Loucy (cell line): ENCODE data around the gene CDK6.
A peak's percentile ranks its signal among the peaks of the same experiment; 100 is the strongest.

Experiments used
- H2AFZ ChIP-seq: fragments of 200-600 bp; sonication (generic); 2 replicates; pipeline ENCODE4 v1.6.0; 2016; ENCODE audit warnings: antibody characterized with exemption, mild to moderate bottlenecking, low read length, moderate library complexity
- H3F3A ChIP-seq: fragments of 200-600 bp; 2 replicates; pipeline ENCODE4 v1.6.0; 2016; ENCODE audit warnings: antibody characterized with exemption, low read depth, mild to moderate bottlenecking
- H3K27me3 ChIP-seq: fragments of 200-600 bp; sonication (generic); 2 replicates; pipeline ENCODE4 v1.6.1; 2014; ENCODE audit warnings: low read length, mild to moderate bottlenecking; ENCODE audit not compliant: insufficient read depth, poor library complexity, severe bottlenecking
- H3K36me3 ChIP-seq: fragments of 200-600 bp; sonication (generic); 2 replicates; pipeline ENCODE4 v1.6.1; 2016; ENCODE audit warnings: low read length; ENCODE audit not compliant: insufficient read depth
- H3K4me1 ChIP-seq: fragments of 200-600 bp; sonication (generic); 2 replicates; pipeline ENCODE4 v1.5.1; 2014; ENCODE audit warnings: low read length, mild to moderate bottlenecking; ENCODE audit not compliant: insufficient read depth, poor library complexity, severe bottlenecking
- H3K4me2 ChIP-seq: fragments of 200-600 bp; sonication (generic); 2 replicates; pipeline ENCODE4 v1.6.0; 2014; ENCODE audit warnings: antibody characterized with exemption, low read length, low read depth, mild to moderate bottlenecking; ENCODE audit not compliant: poor library complexity, severe bottlenecking
- H3K4me3 ChIP-seq: fragments of 200-600 bp; sonication (generic); 2 replicates; pipeline ENCODE4 v1.5.1; 2014; ENCODE audit warnings: low read length, mild to moderate bottlenecking, mixed read lengths; ENCODE audit not compliant: poor library complexity, severe bottlenecking
- H3K79me2 ChIP-seq: fragments of 200-600 bp; sonication (generic); 2 replicates; pipeline ENCODE4 v1.6.1; 2014; ENCODE audit warnings: low read length; ENCODE audit not compliant: insufficient read depth
- H3K9ac ChIP-seq: fragments of 200-600 bp; sonication (generic); 2 replicates; pipeline ENCODE4 v1.6.0; 2014; ENCODE audit warnings: mild to moderate bottlenecking, low read depth, low read length, moderate library complexity; ENCODE audit not compliant: poor library complexity, severe bottlenecking
- H3K9me2 ChIP-seq: fragments of 200-600 bp; sonication (generic); replicated peaks from 2 replicates; pipeline ENCODE4 v1.6.1; 2016; ENCODE audit warnings: low read depth, low read length, mixed read lengths
- H3K9me3 ChIP-seq: fragments of 200-600 bp; sonication (generic); 2 replicates; pipeline ENCODE4 v1.6.1; 2014; ENCODE audit warnings: mild to moderate bottlenecking, antibody characterized with exemption, low read length, low read depth; ENCODE audit not compliant: insufficient read depth
- H4K20me1 ChIP-seq: fragments of 200-600 bp; sonication (generic); 2 replicates; pipeline ENCODE4 v1.6.0; 2014; ENCODE audit warnings: antibody characterized with exemption, low read length, mild to moderate bottlenecking; ENCODE audit not compliant: insufficient read depth, poor library complexity, severe bottlenecking
- EZH2phosphoT487 ChIP-seq: fragments of 200-600 bp; IDR thresholded peaks from 2 replicates; pipeline ENCODE4 v1.6.1; 2018; ENCODE audit warnings: antibody characterized with exemption, mild to moderate bottlenecking, moderate library complexity, borderline replicate concordance
- TF ChIP-seq, protein P1 (sequence below): fragments of 200-600 bp; sonication (generic); conservative IDR thresholded peaks from 2 replicates; pipeline ENCODE4 v1.5.1; 2014; ENCODE audit warnings: mild to moderate bottlenecking, antibody characterized with exemption, low read length

Gene CDK6

DNA sequence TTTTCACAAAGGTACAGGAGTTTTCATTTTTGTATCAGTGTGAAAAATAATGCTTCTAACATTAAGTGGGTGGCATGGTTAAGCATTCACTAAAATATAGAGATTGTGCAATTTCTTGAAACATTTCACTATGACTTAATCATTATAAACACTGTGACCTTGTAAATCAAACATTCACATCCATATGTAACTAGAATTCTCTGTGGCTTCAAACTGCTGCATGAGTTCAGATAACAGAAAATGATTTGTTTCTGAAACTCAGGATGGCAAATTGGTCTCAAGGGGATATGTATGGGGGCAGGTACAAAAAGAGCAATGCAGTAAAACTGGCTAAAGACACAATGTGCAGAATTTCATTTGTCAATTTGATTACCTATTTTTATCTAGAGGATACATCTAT is 250.0 kb downstream of the CDK6 start:
- no peak overlapping the region for H2AFZ ChIP-seq
- H3K9ac ChIP-seq: peak overlapping the region; percentile 53
- 0 out of 2 replicates have a peak, but pooled peaks cover 5% of the 10 kb centered on the region for H3K9me3 ChIP-seq
- TF ChIP-seq, protein P1, sequence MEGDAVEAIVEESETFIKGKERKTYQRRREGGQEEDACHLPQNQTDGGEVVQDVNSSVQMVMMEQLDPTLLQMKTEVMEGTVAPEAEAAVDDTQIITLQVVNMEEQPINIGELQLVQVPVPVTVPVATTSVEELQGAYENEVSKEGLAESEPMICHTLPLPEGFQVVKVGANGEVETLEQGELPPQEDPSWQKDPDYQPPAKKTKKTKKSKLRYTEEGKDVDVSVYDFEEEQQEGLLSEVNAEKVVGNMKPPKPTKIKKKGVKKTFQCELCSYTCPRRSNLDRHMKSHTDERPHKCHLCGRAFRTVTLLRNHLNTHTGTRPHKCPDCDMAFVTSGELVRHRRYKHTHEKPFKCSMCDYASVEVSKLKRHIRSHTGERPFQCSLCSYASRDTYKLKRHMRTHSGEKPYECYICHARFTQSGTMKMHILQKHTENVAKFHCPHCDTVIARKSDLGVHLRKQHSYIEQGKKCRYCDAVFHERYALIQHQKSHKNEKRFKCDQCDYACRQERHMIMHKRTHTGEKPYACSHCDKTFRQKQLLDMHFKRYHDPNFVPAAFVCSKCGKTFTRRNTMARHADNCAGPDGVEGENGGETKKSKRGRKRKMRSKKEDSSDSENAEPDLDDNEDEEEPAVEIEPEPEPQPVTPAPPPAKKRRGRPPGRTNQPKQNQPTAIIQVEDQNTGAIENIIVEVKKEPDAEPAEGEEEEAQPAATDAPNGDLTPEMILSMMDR: no peak
- TF ChIP-seq EZH2phosphoT487: no peak
- peaks cover under 1% of the 10 kb centered on the region; the same call in 1 of the 2 replicates for H3K36me3 ChIP-seq
- peak overlapping the region; percentile 97 for H3K4me3 ChIP-seq
- no peaks in the 10 kb centered on the region for H3F3A ChIP-seq
- H3K4me1 ChIP-seq: peaks cover 54% of the 10 kb centered on the region
- H3K79me2 ChIP-seq: peaks cover 87% of the 10 kb centered on the region
- peaks cover 71% of the 10 kb centered on the region for H4K20me1 ChIP-seq
- H3K4me2 ChIP-seq: peak overlapping the region; percentile 98
- H3K27me3 ChIP-seq: no peaks in the 10 kb centered on the region
- no peaks in the 10 kb centered on the region for H3K9me2 ChIP-seq

DNA sequence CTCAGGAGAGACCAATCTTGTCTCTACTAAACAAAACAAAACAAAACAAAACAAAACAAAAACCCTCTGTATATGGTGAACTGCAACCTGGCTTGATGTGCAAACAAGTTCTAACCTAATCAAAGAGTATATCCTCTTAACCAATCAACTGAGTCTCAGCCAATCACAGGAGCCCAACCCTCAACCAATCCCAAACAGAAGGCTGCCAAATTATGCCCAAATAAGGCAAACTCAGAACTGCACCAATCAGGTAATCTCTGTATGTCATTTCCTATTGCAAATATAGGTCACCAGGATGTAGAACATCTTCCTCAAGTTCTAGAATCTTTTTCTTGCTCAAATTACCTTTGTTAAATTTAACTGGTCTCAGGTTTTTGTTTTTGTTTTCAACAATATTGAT is 251.4 kb downstream of the CDK6 start:
- Histone ChIP-seq H3K4me2 (peak overlapping the region; percentile 98), H3K36me3 (peaks cover 15% of the 10 kb centered on the region; the same call in 1 of the 2 replicates)

DNA sequence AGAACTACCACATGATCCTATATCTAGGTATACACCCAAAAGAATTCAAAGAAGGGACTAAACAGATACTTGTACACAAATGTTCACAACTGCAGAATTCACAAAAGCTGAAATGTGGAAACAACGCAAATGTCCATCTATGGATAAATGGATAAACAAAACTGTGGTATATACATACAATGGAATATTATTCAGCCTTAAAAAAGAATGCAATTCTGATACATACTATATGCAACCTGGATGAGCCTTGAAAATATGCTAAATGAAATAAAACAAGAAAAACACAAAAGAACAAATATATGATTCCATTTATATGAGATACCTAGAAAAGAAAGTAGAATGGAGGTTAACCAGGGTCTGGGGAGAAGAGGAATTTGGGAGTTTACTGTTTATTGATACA is 253.4 kb downstream of the CDK6 start:
- Histone ChIP-seq H4K20me1 (peaks cover 66% of the 10 kb centered on the region), H3K4me1 (peaks cover 38% of the 10 kb centered on the region), H3K79me2 (peaks cover 95% of the 10 kb centered on the region), H2AFZ (no peak overlapping the region), H3K9me3 (0 out of 2 replicates have a peak, but pooled peaks cover 5% of the 10 kb centered on the region), H3K27me3 (no peaks in the 10 kb centered on the region), H3K9ac (no peak overlapping the region), H3K36me3 (peaks cover 35% of the 10 kb centered on the region), H3K4me2 (peak overlapping the region; percentile 32), H3K9me2 (no peaks in the 10 kb centered on the region), H3F3A (no peaks in the 10 kb centered on the region), H3K4me3 (no peak overlapping the region)
- TF ChIP-seq, protein P1: no peak
- TF ChIP-seq EZH2phosphoT487: no peak

More for the DNA sequence above, 251.4 kb downstream of the CDK6 start:
- H3K9me2 ChIP-seq: no peaks in the 10 kb centered on the region
- no peak for TF ChIP-seq EZH2phosphoT487
- TF ChIP-seq, protein P1: no peak
- peaks cover 100% of the 10 kb centered on the region for H3K79me2 ChIP-seq
- no peaks in the 10 kb centered on the region for H3F3A ChIP-seq
- 0 out of 2 replicates have a peak, but pooled peaks cover 5% of the 10 kb centered on the region for H3K9me3 ChIP-seq
- peaks cover 80% of the 10 kb centered on the region for H4K20me1 ChIP-seq
- H3K27me3 ChIP-seq: no peaks in the 10 kb centered on the region
- H3K4me3 ChIP-seq: peak overlapping the region; percentile 97
- H3K9ac ChIP-seq: peak overlapping the region; percentile 53
- H3K4me1 ChIP-seq: peaks cover 54% of the 10 kb centered on the region
- no peak overlapping the region for H2AFZ ChIP-seq
